Mucosa of gallbladder (tissue), 1 donor: ENCODE results near the gene GAPDH. TPM values are rescaled to one million over a fixed set of nuclear protein-coding genes. Genes with fewer than 3 reads are reported as not detected.

Experiments used
- DNase-seq: peaks from one replicate; pipeline ENCODE4 v3.0.0-alpha.2; 2020; ENCODE audit warnings: low spot score
- total RNA-seq: library from RNA; stranded (reverse); gene quantifications from one replicate; pipeline ENCODE4 v1.2.1, GENCODE V29; 2021
- donor health status: DM: no; HTN: no; CAD: no.

Gene GAPDH
- total RNA-seq, 1 donor from 2014 or later = 2,392 TPM

- DNase-seq = no peak
These were observed 5.0 kb upstream of the GAPDH start for GRCh38 chr12:6529291-6529737.

- no peak for DNase-seq
These were observed 3.6 kb upstream of the GAPDH start for GRCh38 chr12:6530576-6531260.

- peak; percentile 78 for DNase-seq
These were observed 2.0 kb upstream of the GAPDH start for GRCh38 chr12:6532051-6532926.

GRCh38 chr12:6532927-6533652 lies 1.2 kb upstream of the GAPDH start:
- peak; percentile 65 for DNase-seq

- DNase-seq = no peak
These were observed 729 bp upstream of the GAPDH start for GRCh38 chr12:6533653-6533922.

- DNase-seq = no peak
These were observed 303 bp downstream of the GAPDH start for GRCh38 chr12:6534695-6534944.

GRCh38 chr12:6534945-6535696 lies 804 bp downstream of the GAPDH start:
- DNase-seq = peak; percentile 66

- no peak for DNase-seq
These were observed 1.3 kb downstream of the GAPDH start for GRCh38 chr12:6535697-6535946.

GRCh38 chr12:6535960-6536847 lies 1.9 kb downstream of the GAPDH start:
- DNase-seq = no peak

- no peak for DNase-seq
These were observed 2.7 kb downstream of the GAPDH start for GRCh38 chr12:6536894-6537579.

- DNase-seq = peak; percentile 84
These were observed 3.5 kb downstream of the GAPDH start for GRCh38 chr12:6537580-6538419.

- DNase-seq = no peak
These were observed 4.3 kb downstream of the GAPDH start for GRCh38 chr12:6538420-6539313.

- no peak for DNase-seq
These were observed 5.0 kb downstream of the GAPDH start for GRCh38 chr12:6539314-6539682.

GRCh38 chr12:6539707-6540134 lies 5.4 kb downstream of the GAPDH start:
- DNase-seq = no peak

- DNase-seq = peak; percentile 87
These were observed 6.0 kb downstream of the GAPDH start for GRCh38 chr12:6540181-6540877.

- no peak for DNase-seq
These were observed 7.3 kb downstream of the GAPDH start for GRCh38 chr12:6541371-6542165.
